NCI-H446 (cell line): ENCODE results near the gene TMEM135.
A peak's percentile ranks its signal among the peaks of the same experiment; 100 is the strongest.
"Not testable (repeated sequence)": the region's sequence is repeated elsewhere in the genome, so short reads cannot be mapped to it uniquely, and the experiment has no call there.

ENCODE experiments used
- DNase-seq, 2 experiments: peaks; one replicate each; lab custom pipeline; 2025; lab: John Stamatoyannopoulos, UW

TMEM135 gene

GRCh38 chr11:87037450-87038234, at the start of gene TMEM135:
Gene TMEM135, plus strand, starts transcription at chr11:87037934. Its CDS starts 112 bp downstream, at chr11:87038046.
- peak; percentile 68 to 94 for DNase-seq

- peak in 1 of 2 experiments; percentile 19 for DNase-seq
Measured at GRCh38 chr11:86988351-86988881, 49.3 kb upstream of the TMEM135 start.

- peak in 1 of 2 experiments; percentile 45 for DNase-seq
Measured at GRCh38 chr11:86990031-86990430, 47.7 kb upstream of the TMEM135 start.

GRCh38 chr11:86990515-86990914, 47.2 kb upstream of the TMEM135 start:
- DNase-seq, result peak in 1 of 2 experiments; percentile 27

- no peak for DNase-seq
Measured at GRCh38 chr11:86991341-86991740, 46.4 kb upstream of the TMEM135 start.

GRCh38 chr11:86992340-86992739, 45.4 kb upstream of the TMEM135 start:
- DNase-seq, result not testable (repeated sequence)

- DNase-seq, result no peak
Measured at GRCh38 chr11:86993031-86993430, 44.7 kb upstream of the TMEM135 start.

- no peak for DNase-seq
Measured at GRCh38 chr11:86996953-86997570, 40.7 kb upstream of the TMEM135 start.

- DNase-seq, result no peak
Measured at GRCh38 chr11:86999388-86999787, 38.3 kb upstream of the TMEM135 start.

GRCh38 chr11:86999859-87000753, 37.6 kb upstream of the TMEM135 start:
- DNase-seq, result no peak

GRCh38 chr11:87002918-87003317, 34.8 kb upstream of the TMEM135 start:
- no peak for DNase-seq

GRCh38 chr11:87004281-87004680, 33.5 kb upstream of the TMEM135 start:
- DNase-seq, result not testable (repeated sequence)

GRCh38 chr11:87005569-87005921, 32.2 kb upstream of the TMEM135 start:
- DNase-seq, result no peak

- no peak for DNase-seq
Measured at GRCh38 chr11:87006035-87006434, 31.7 kb upstream of the TMEM135 start.

- DNase-seq, result no peak
Measured at GRCh38 chr11:87007963-87008362, 29.8 kb upstream of the TMEM135 start.

GRCh38 chr11:87012089-87012488, 25.6 kb upstream of the TMEM135 start:
- DNase-seq, result no peak

- no peak for DNase-seq
Measured at GRCh38 chr11:87012673-87013072, 25.1 kb upstream of the TMEM135 start.

- DNase-seq, result no peak
Measured at GRCh38 chr11:87013912-87014825, 23.6 kb upstream of the TMEM135 start.

- DNase-seq, result no peak
Measured at GRCh38 chr11:87015645-87016044, 22.1 kb upstream of the TMEM135 start.

GRCh38 chr11:87019613-87020271, 18.0 kb upstream of the TMEM135 start:
- DNase-seq, result no peak

GRCh38 chr11:87020336-87020735, 17.4 kb upstream of the TMEM135 start:
- DNase-seq, result no peak
